Measurements from ENCODE around the gene STAT3.

Gene STAT3

GRCh38 chr17:42285346-42286050, 102.7 kb downstream of the STAT3 start:
- no peak overlapping the region for H3K4me3 ChIP-seq (ENCODE audit: low read depth in 1 of 2, low read length in 2 of 2)
- no peaks in the 10 kb centered on the region for H3K27me3 ChIP-seq (ENCODE audit: control insufficient read depth in 1 of 2, insufficient read depth in 2 of 2, low read length in 2 of 2)
- no peaks in the 10 kb centered on the region for H3K9me3 ChIP-seq (ENCODE audit: low read length)
- H3K9ac ChIP-seq (ENCODE audit: low read length), result no peak overlapping the region
- no peaks in the 10 kb centered on the region for H3K36me3 ChIP-seq (ENCODE audit: insufficient read depth, low read length)
- peaks cover 29% of the 10 kb centered on the region for H3K4me1 ChIP-seq (ENCODE audit: insufficient read depth, low read length)
- no peak overlapping the region for H3K27ac ChIP-seq (ENCODE audit: low read depth, low read length)

GRCh38 chr17:42284566-42284965, 103.7 kb downstream of the STAT3 start:
- Histone ChIP-seq H3K27me3 (ENCODE audit: control insufficient read depth in 1 of 2, insufficient read depth in 2 of 2, low read length in 2 of 2) (no peaks in the 10 kb centered on the region), H3K36me3 (ENCODE audit: insufficient read depth, low read length) (no peaks in the 10 kb centered on the region), H3K4me1 (ENCODE audit: insufficient read depth, low read length) (peaks cover 27% of the 10 kb centered on the region), H3K27ac (ENCODE audit: low read depth, low read length) (no peak overlapping the region), H3K9me3 (ENCODE audit: low read length) (no peaks in the 10 kb centered on the region), H3K4me3 (ENCODE audit: low read depth in 1 of 2, low read length in 2 of 2) (no peak overlapping the region), H3K9ac (ENCODE audit: low read length) (no peak overlapping the region)

GRCh38 chr17:42284024-42284369, 104.2 kb downstream of the STAT3 start:
- no peaks in the 10 kb centered on the region for H3K27me3 ChIP-seq (ENCODE audit: control insufficient read depth in 1 of 2, insufficient read depth in 2 of 2, low read length in 2 of 2)
- no peak overlapping the region for H3K27ac ChIP-seq (ENCODE audit: low read depth, low read length)
- no peak overlapping the region for H3K9ac ChIP-seq (ENCODE audit: low read length)
- H3K4me1 ChIP-seq (ENCODE audit: insufficient read depth, low read length), result peaks cover 21% of the 10 kb centered on the region
- no peak overlapping the region for H3K4me3 ChIP-seq (ENCODE audit: low read depth in 1 of 2, low read length in 2 of 2)
- H3K9me3 ChIP-seq (ENCODE audit: low read length), result no peaks in the 10 kb centered on the region
- no peaks in the 10 kb centered on the region for H3K36me3 ChIP-seq (ENCODE audit: insufficient read depth, low read length)

GRCh38 chr17:42283241-42284023, 104.8 kb downstream of the STAT3 start:
- H3K9ac ChIP-seq (ENCODE audit: low read length), result no peak overlapping the region
- H3K9me3 ChIP-seq (ENCODE audit: low read length), result no peaks in the 10 kb centered on the region
- no peak overlapping the region for H3K4me3 ChIP-seq (ENCODE audit: low read depth in 1 of 2, low read length in 2 of 2)
- no peaks in the 10 kb centered on the region for H3K27me3 ChIP-seq (ENCODE audit: control insufficient read depth in 1 of 2, insufficient read depth in 2 of 2, low read length in 2 of 2)
- H3K27ac ChIP-seq (ENCODE audit: low read depth, low read length), result no peak overlapping the region
- H3K36me3 ChIP-seq (ENCODE audit: insufficient read depth, low read length), result no peaks in the 10 kb centered on the region
- H3K4me1 ChIP-seq (ENCODE audit: insufficient read depth, low read length), result peaks cover 19% of the 10 kb centered on the region

GRCh38 chr17:42282478-42283080, 105.7 kb downstream of the STAT3 start:
- no peak overlapping the region for H3K9ac ChIP-seq (ENCODE audit: low read length)
- H3K4me3 ChIP-seq (ENCODE audit: low read depth in 1 of 2, low read length in 2 of 2), result no peak overlapping the region
- no peaks in the 10 kb centered on the region for H3K27me3 ChIP-seq (ENCODE audit: control insufficient read depth in 1 of 2, insufficient read depth in 2 of 2, low read length in 2 of 2)
- no peaks in the 10 kb centered on the region for H3K36me3 ChIP-seq (ENCODE audit: insufficient read depth, low read length)
- H3K9me3 ChIP-seq (ENCODE audit: low read length), result no peaks in the 10 kb centered on the region
- H3K4me1 ChIP-seq (ENCODE audit: insufficient read depth, low read length), result peaks cover 16% of the 10 kb centered on the region
- H3K27ac ChIP-seq (ENCODE audit: low read depth, low read length), result no peak overlapping the region

- H3K36me3 ChIP-seq (ENCODE audit: insufficient read depth, low read length), result no peaks in the 10 kb centered on the region
- H3K27ac ChIP-seq (ENCODE audit: low read depth, low read length), result no peak overlapping the region
- no peaks in the 10 kb centered on the region for H3K27me3 ChIP-seq (ENCODE audit: control insufficient read depth in 1 of 2, insufficient read depth in 2 of 2, low read length in 2 of 2)
- H3K9ac ChIP-seq (ENCODE audit: low read length), result no peak overlapping the region
- peaks cover 14% of the 10 kb centered on the region for H3K4me1 ChIP-seq (ENCODE audit: insufficient read depth, low read length)
- H3K9me3 ChIP-seq (ENCODE audit: low read length), result no peaks in the 10 kb centered on the region
- no peak overlapping the region for H3K4me3 ChIP-seq (ENCODE audit: low read depth in 1 of 2, low read length in 2 of 2)
These were observed 106.6 kb downstream of the STAT3 start for GRCh38 chr17:42281571-42282096.

GRCh38 chr17:42279776-42280630, 108.2 kb downstream of the STAT3 start:
- Histone ChIP-seq H3K9ac (ENCODE audit: low read length) (no peak overlapping the region), H3K4me3 (ENCODE audit: low read depth in 1 of 2, low read length in 2 of 2) (no peak overlapping the region), H3K9me3 (ENCODE audit: low read length) (no peaks in the 10 kb centered on the region), H3K4me1 (ENCODE audit: insufficient read depth, low read length) (peaks cover 8% of the 10 kb centered on the region), H3K27ac (ENCODE audit: low read depth, low read length) (no peak overlapping the region), H3K27me3 (ENCODE audit: control insufficient read depth in 1 of 2, insufficient read depth in 2 of 2, low read length in 2 of 2) (no peaks in the 10 kb centered on the region), H3K36me3 (ENCODE audit: insufficient read depth, low read length) (no peaks in the 10 kb centered on the region)

- peak overlapping the region; percentile 77 for H3K27ac ChIP-seq (ENCODE audit: low read depth, low read length)
- H3K27me3 ChIP-seq (ENCODE audit: control insufficient read depth in 1 of 2, insufficient read depth in 2 of 2, low read length in 2 of 2), result no peaks in the 10 kb centered on the region
- peak overlapping the region in 1 of 2 donors; percentile 73 for H3K4me3 ChIP-seq (ENCODE audit: low read depth in 1 of 2, low read length in 2 of 2)
- no peaks in the 10 kb centered on the region for H3K36me3 ChIP-seq (ENCODE audit: insufficient read depth, low read length)
- H3K9ac ChIP-seq (ENCODE audit: low read length), result peak overlapping the region; percentile 67
- H3K4me1 ChIP-seq (ENCODE audit: insufficient read depth, low read length), result peaks cover 35% of the 10 kb centered on the region
- H3K9me3 ChIP-seq (ENCODE audit: low read length), result no peaks in the 10 kb centered on the region
These were observed 110.9 kb downstream of the STAT3 start for GRCh38 chr17:42277342-42277712.

GRCh38 chr17:42276609-42277341, 111.5 kb downstream of the STAT3 start:
- peak overlapping the region; percentile 77 for H3K27ac ChIP-seq (ENCODE audit: low read depth, low read length)
- H3K36me3 ChIP-seq (ENCODE audit: insufficient read depth, low read length), result no peaks in the 10 kb centered on the region
- H3K4me1 ChIP-seq (ENCODE audit: insufficient read depth, low read length), result peaks cover 41% of the 10 kb centered on the region
- peak overlapping the region; percentile 67 for H3K9ac ChIP-seq (ENCODE audit: low read length)
- peak overlapping the region; percentile 73 to 91 for H3K4me3 ChIP-seq (ENCODE audit: low read depth in 1 of 2, low read length in 2 of 2)
- H3K27me3 ChIP-seq (ENCODE audit: control insufficient read depth in 1 of 2, insufficient read depth in 2 of 2, low read length in 2 of 2), result no peaks in the 10 kb centered on the region
- H3K9me3 ChIP-seq (ENCODE audit: low read length), result no peaks in the 10 kb centered on the region

- Histone ChIP-seq H3K4me3 (ENCODE audit: low read depth in 1 of 2, low read length in 2 of 2) (peak within 1 kb of the TSS; percentile 73 to 96), H3K27me3 (ENCODE audit: control insufficient read depth in 1 of 2, insufficient read depth in 2 of 2, low read length in 2 of 2) (no peaks in the 10 kb centered on the region), H3K36me3 (ENCODE audit: insufficient read depth, low read length) (no peaks in the 10 kb centered on the region), H3K9ac (ENCODE audit: low read length) (peak within 1 kb of the TSS; percentile 75), H3K27ac (ENCODE audit: low read depth, low read length) (peak within 1 kb of the TSS; percentile 92), H3K9me3 (ENCODE audit: low read length) (no peaks in the 10 kb centered on the region), H3K4me1 (ENCODE audit: insufficient read depth, low read length) (peaks cover 45% of the 10 kb centered on the region)
These were observed 112.0 kb downstream of the STAT3 start, which contains the start of gene STAT5B for GRCh38 chr17:42276359-42276608. Gene STAT5B (minus strand): TSS chr17:42276391. CDS start chr17:42232127, 44,264 bp downstream.
